H1 (cell line): ENCODE measurements around the gene H6PD. TPM values are rescaled to one million over a fixed set of nuclear protein-coding genes. Genes with fewer than 3 reads are reported as not detected.

Experiments used
- BACH1 ChIP-seq: IDR thresholded peaks from 2 replicates; pipeline ENCODE4 v1.6.1; 2012; ENCODE audit warnings: low read length, improper control_type of control experiment
- CTCF ChIP-seq, 3 experiments: IDR thresholded peaks; 1 replicate in 2 of 3; 2 replicates in 1 of 3; pipeline versions ENCODE4 v1.5.1 to v1.6.1; 2011; ENCODE audit warnings: low read length in 3 of 3, mild to moderate bottlenecking in 3 of 3, inconsistent platforms in 2 of 3, low read depth in 1 of 3, moderate library complexity in 1 of 3; ENCODE audit not compliant: insufficient read depth in 1 of 3; ENCODE audit errors: control extremely low read depth in 1 of 3
- GABPA ChIP-seq: IDR thresholded peaks from 2 replicates; pipeline ENCODE4 v1.6.1; 2011; ENCODE audit warnings: mild to moderate bottlenecking, low read length, moderate library complexity, borderline replicate concordance; ENCODE audit not compliant: insufficient read depth
- JUND ChIP-seq: IDR thresholded peaks from 2 replicates; pipeline ENCODE4 v1.6.1; 2011; ENCODE audit warnings: mild to moderate bottlenecking, improper control_type of control experiment, low read length
- RNF2 ChIP-seq: fragments of 200-900, 300-1000 bp; sonication (generic); IDR thresholded peaks from 2 replicates; pipeline ENCODE4 v1.7.1; 2016; ENCODE audit warnings: borderline replicate concordance, low read depth, mild to moderate bottlenecking, antibody characterized with exemption, low read length; ENCODE audit not compliant: poor library complexity, severe bottlenecking; ENCODE audit errors: missing control alignments
- SIX5 ChIP-seq: IDR thresholded peaks from 2 replicates; pipeline ENCODE4 v1.6.1; 2011; ENCODE audit warnings: mild to moderate bottlenecking, low read depth, low read length
- TAF1 ChIP-seq: IDR thresholded peaks from 2 replicates; pipeline ENCODE4 v1.6.1; 2011; ENCODE audit warnings: mild to moderate bottlenecking, low read depth, low read length
- polyA plus RNA-seq, 7 experiments: library from polyadenylated mRNA; depleted of rRNA in 3 of 7; stranded (reverse) in 5 of 7; unstranded in 2 of 7; fragments of >200 nt in 5 of 7; fragments of 200-250 nt in 2 of 7; gene quantifications; 1 replicate in 5 of 7; 2 replicates in 1 of 7; 4 replicates in 1 of 7; pipeline versions ENCODE4 v1.2.1 to v1.2.3, GENCODE V29; 2011 to 2013; ENCODE audit warnings: missing spikeins in 2 of 7, mixed read lengths in 2 of 7
- total RNA-seq: library from RNA; stranded (reverse); fragmentation: NEBNext Ultra II Directional; extraction: Animal tissue kit (Norgen Biotek cat#: 25700); gene quantifications from 2 replicates; pipeline ENCODE4 v1.2.1, GENCODE V29; 2021

The H6PD gene
- total and polyA plus RNA-seq, 2 of the 8 experiments (the other 6 are each of a cell fraction or from before 2014, with no cell fraction given), result 3.6 to 3.8 TPM

DNA sequence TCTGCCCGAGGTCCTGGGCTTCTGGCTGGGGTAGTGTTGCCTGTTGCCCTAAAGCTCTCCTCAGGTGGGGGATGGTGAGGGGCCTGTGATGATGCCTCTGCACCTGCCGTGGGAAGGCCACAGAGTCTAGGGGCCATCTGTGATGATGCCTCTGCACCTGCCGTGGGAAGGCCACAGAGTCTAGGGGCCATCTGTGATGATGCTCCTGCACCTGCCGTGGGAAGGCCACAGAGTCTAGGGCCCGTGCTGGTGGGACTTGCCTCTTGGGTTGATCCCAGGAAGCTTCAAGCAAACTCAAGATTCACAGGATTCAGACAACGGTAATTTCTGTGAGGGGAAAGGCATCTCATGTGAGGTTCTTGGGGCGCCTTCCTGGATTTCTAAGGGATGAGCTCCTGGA is 75.4 kb downstream of the H6PD start (continued):
- no peak for TF ChIP-seq CTCF (IDR thresholded peaks at IDR 0.05; ENCODE audit: control extremely low read depth in 1 of 3, insufficient read depth in 1 of 3, low read depth in 1 of 3, low read length in 3 of 3)
- TF ChIP-seq RNF2, result no peak
- no peak for TF ChIP-seq GABPA
- TF ChIP-seq JUND, result no peak
- TF ChIP-seq TAF1, result no peak
- no peak for TF ChIP-seq SIX5
- TF ChIP-seq BACH1, result no peak
